ENCODE results near the gene DNAI2. TPM values are rescaled to one million over a fixed set of nuclear protein-coding genes. Genes with fewer than 3 reads are reported as not detected.
A peak's percentile ranks its signal among the peaks of the same experiment; 100 is the strongest.

DNAI2 gene
- total RNA-seq, 6 experiments from 2014 or later, result not detected

DNA sequence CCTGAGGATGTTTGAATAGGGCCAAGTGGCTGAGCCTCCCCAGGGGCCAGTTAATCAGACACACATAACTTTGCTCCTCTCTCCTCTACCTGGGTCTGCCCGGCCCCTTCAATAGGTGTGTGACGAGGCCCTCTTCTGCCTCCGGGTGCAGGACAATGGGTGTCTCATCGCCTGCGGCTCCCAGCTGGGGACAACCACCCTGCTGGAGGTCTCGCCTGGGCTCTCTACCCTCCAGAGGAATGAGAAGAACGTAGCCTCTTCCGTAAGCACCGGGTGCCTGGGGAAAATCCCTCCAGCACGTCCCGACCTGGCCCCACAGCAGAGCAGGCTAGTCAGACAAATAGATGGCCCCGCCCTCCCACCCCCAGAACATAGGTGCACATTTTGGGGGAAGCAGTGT, 35.9 kb downstream of the DNAI2 start:
- TF ChIP-seq, protein P1, sequence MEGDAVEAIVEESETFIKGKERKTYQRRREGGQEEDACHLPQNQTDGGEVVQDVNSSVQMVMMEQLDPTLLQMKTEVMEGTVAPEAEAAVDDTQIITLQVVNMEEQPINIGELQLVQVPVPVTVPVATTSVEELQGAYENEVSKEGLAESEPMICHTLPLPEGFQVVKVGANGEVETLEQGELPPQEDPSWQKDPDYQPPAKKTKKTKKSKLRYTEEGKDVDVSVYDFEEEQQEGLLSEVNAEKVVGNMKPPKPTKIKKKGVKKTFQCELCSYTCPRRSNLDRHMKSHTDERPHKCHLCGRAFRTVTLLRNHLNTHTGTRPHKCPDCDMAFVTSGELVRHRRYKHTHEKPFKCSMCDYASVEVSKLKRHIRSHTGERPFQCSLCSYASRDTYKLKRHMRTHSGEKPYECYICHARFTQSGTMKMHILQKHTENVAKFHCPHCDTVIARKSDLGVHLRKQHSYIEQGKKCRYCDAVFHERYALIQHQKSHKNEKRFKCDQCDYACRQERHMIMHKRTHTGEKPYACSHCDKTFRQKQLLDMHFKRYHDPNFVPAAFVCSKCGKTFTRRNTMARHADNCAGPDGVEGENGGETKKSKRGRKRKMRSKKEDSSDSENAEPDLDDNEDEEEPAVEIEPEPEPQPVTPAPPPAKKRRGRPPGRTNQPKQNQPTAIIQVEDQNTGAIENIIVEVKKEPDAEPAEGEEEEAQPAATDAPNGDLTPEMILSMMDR (IDR thresholded peaks at IDR 0.05), result no peak
- TF ChIP-seq POLR2A (IDR thresholded peaks at IDR 0.05), result no peak
- Histone ChIP-seq H3K9me3 (no peaks in the 10 kb centered on the region), H3K36me3 (no peaks in the 10 kb centered on the region), H3K27ac (no peak overlapping the region), H3K4me3 (no peak overlapping the region), H3K27me3 (no peaks in the 10 kb centered on the region), H3K4me1 (no peaks in the 10 kb centered on the region)
- no peak for DNase-seq
- intact Hi-C loops (cut with DNase I), result loop anchor here in 1 of 2 donors (10.0 kb wide), 1 partner anchor 55 kb away; the partner anchor contains the start of genes BTBD17 and GPR142
- no peak for ATAC-seq
- 40% methylated on average over 3 of the region's 12 CpGs for WGBS (ENCODE audit: insufficient coverage, low coverage, low lambda C conversion rate, missing lambda C conversion rate)

DNA sequence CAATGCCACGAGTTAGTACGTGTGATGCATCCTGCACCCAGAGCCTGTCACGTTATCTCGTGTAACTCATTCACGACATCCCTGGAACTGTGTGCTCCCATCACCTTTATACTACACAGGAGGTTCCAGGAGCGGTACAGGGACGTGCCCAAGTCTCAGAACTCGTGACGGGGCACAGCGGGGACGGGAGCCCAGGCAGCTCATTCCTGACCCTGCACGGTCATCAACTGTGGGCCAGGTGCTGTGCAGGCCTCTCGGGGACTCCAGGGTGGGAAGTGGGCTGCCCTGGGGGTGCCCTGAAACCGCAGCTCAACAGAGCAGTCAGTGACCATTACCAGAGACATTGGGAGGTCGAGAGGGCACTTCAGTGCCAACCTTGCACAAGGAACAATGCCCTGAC, 40.8 kb downstream of the DNAI2 start:
- ATAC-seq (no peak), DNase-seq (no peak)
- TF ChIP-seq, protein P1 (IDR thresholded peaks at IDR 0.05), result no peak
- TF ChIP-seq POLR2A (IDR thresholded peaks at IDR 0.05), result no peak
- 79% methylated on average over 10 of the region's 15 CpGs for WGBS (ENCODE audit: insufficient coverage, low coverage, low lambda C conversion rate, missing lambda C conversion rate)
- Histone ChIP-seq H3K36me3 (no peaks in the 10 kb centered on the region), H3K4me1 (no peaks in the 10 kb centered on the region), H3K4me3 (no peak overlapping the region), H3K27me3 (no peaks in the 10 kb centered on the region), H3K9me3 (no peaks in the 10 kb centered on the region), H3K27ac (no peak overlapping the region)
- intact Hi-C loops (cut with DNase I), result no loop called here

DNA sequence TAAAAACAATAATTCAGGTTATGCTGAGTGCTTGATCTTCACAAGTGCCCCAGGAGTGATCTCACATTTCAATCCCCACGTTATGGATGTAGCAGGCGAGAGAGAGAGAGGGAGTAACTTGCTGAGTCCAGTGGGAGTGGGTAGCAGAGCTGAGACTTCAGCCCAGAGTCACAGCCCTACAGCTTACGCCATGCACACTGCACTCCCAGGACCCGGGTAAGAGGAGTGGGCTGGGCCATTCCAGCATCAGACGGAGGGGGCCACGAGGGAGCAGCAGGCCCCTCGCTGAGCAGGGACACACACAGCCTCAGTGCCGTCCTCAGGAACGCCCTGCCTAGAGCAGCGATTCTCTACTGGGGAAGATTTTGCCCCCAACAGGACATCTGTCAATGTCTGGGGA, 42.2 kb downstream of the DNAI2 start:
- no peak for ATAC-seq
- no peak for DNase-seq
- intact Hi-C loops (cut with DNase I), result no loop called here

DNA sequence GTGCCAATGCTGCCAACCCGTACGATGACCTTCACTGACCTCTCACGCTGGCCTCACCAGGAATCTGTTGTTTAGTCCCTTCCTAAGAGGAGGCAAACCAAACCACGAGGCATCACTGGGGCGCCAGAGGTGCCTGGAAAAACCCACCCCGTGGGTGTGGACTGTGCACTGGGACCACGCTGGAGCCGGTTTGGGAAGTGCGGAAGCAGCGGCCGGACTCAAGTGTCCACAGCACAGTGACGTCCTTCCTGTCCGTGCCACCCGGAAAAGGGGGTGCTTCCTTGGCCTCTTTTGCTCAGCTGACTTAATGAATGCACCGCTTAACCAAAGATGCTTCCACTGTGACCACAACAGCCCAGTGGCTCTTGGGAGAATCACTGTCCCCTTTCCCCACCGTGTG, 43.0 kb downstream of the DNAI2 start:
- peak in 1 of 3 donors; percentile 37 for DNase-seq
- ATAC-seq, result peak; percentile 67 to 75 (median 68)

More for the DNA sequence above, 42.2 kb downstream of the DNAI2 start:
- no peak overlapping the region for H3K4me3 ChIP-seq
- WGBS (ENCODE audit: insufficient coverage, low coverage, low lambda C conversion rate, missing lambda C conversion rate), result 52% methylated on average over 2 of the region's 10 CpGs
- no peaks in the 10 kb centered on the region for H3K4me1 ChIP-seq
- H3K27me3 ChIP-seq, result no peaks in the 10 kb centered on the region
- H3K9me3 ChIP-seq, result no peaks in the 10 kb centered on the region
- no peaks in the 10 kb centered on the region for H3K36me3 ChIP-seq
- no peak for TF ChIP-seq POLR2A (IDR thresholded peaks at IDR 0.05)
- TF ChIP-seq, protein P1 (IDR thresholded peaks at IDR 0.05), result no peak
- no peak overlapping the region for H3K27ac ChIP-seq

More for the DNA sequence above, 43.0 kb downstream of the DNAI2 start:
- no peak overlapping the region for H3K27ac ChIP-seq
- no peaks in the 10 kb centered on the region for H3K36me3 ChIP-seq
- no peaks in the 10 kb centered on the region for H3K4me1 ChIP-seq
- H3K27me3 ChIP-seq, result no peaks in the 10 kb centered on the region
- no peak overlapping the region for H3K4me3 ChIP-seq
- no peaks in the 10 kb centered on the region for H3K9me3 ChIP-seq
- WGBS (ENCODE audit: insufficient coverage, low coverage, low lambda C conversion rate, missing lambda C conversion rate), result 40% methylated on average over 1 of the region's 16 CpGs
- intact Hi-C loops (cut with DNase I), result no loop called here
- TF ChIP-seq, protein P1 (IDR thresholded peaks at IDR 0.05), result no peak
- no peak for TF ChIP-seq POLR2A (IDR thresholded peaks at IDR 0.05)
